Subcutaneous adipose tissue (tissue), 4 donors: ENCODE data around the gene E2F1. TPM values are rescaled to one million over a fixed set of nuclear protein-coding genes. Genes with fewer than 3 reads are reported as not detected.

ENCODE experiments used
- CTCF ChIP-seq: fragments of 450-650 bp; IDR thresholded peaks from one replicate; pipeline ENCODE4 v1.5.1; 2016; ENCODE audit warnings: low read depth, mild to moderate bottlenecking, control low read depth, antibody characterized with exemption, moderate library complexity
- total RNA-seq, 4 donors: library from RNA; depleted of rRNA; stranded (reverse); fragments of >200 nt; gene quantifications; one replicate each; pipeline ENCODE4 v1.1.0, GENCODE V29; 2016

E2F1 gene
- total RNA-seq, 4 donors from 2014 or later, result 1.3 to 1.9 (median 1.7) TPM

- TF ChIP-seq CTCF, result no peak
These were observed 40.0 kb downstream of the E2F1 start for GRCh38 chr20:33646191-33646590.

GRCh38 chr20:33645396-33645795, 40.8 kb downstream of the E2F1 start:
- TF ChIP-seq CTCF, result no peak

- TF ChIP-seq CTCF, result no peak
These were observed 41.2 kb downstream of the E2F1 start for GRCh38 chr20:33645072-33645358.

GRCh38 chr20:33644313-33645071, 41.7 kb downstream of the E2F1 start:
- no peak for TF ChIP-seq CTCF

- no peak for TF ChIP-seq CTCF
These were observed 45.9 kb downstream of the E2F1 start for GRCh38 chr20:33640287-33640686.

- TF ChIP-seq CTCF, result no peak
These were observed 49.4 kb downstream of the E2F1 start for GRCh38 chr20:33636776-33637175.

- no peak for TF ChIP-seq CTCF
These were observed 50.8 kb downstream of the E2F1 start for GRCh38 chr20:33635341-33635740.
